Activated T-cell treated with anti-CD3 and anti-CD28 coated beads, Interleukin-2, amount 50 U/mL, for 24 hours (primary cell): Measurements from ENCODE around the gene KCNK6.
"Not testable (repeated sequence)": the region's sequence is repeated elsewhere in the genome, so short reads cannot be mapped to it uniquely, and the experiment has no call there.

Source experiments
- DNase-seq: peaks from one replicate; pipeline ENCODE4 v3.0.0-alpha.2; 2020
- H3K27ac Mint-ChIP-seq: 2 replicates; pipeline ENCODE4 v1.8.0; 2020; ENCODE audit warnings: mild to moderate bottlenecking, mixed read lengths
- H3K27me3 Mint-ChIP-seq: 2 replicates; pipeline ENCODE4 v1.8.0; 2020; ENCODE audit warnings: mixed read lengths
- H3K36me3 Mint-ChIP-seq: 2 replicates; pipeline ENCODE4 v1.8.0; 2020; ENCODE audit warnings: low read depth, mixed read lengths
- H3K4me1 Mint-ChIP-seq: 2 replicates; pipeline ENCODE4 v1.8.0; 2020; ENCODE audit warnings: low read depth, mixed read lengths
- H3K4me3 Mint-ChIP-seq: 2 replicates; pipeline ENCODE4 v1.8.0; 2020; ENCODE audit warnings: mild to moderate bottlenecking, moderate library complexity, mixed read lengths
- H3K9me3 Mint-ChIP-seq: 2 replicates; pipeline ENCODE4 v1.8.0; 2020; ENCODE audit warnings: mixed read lengths

KCNK6 gene

DNA sequence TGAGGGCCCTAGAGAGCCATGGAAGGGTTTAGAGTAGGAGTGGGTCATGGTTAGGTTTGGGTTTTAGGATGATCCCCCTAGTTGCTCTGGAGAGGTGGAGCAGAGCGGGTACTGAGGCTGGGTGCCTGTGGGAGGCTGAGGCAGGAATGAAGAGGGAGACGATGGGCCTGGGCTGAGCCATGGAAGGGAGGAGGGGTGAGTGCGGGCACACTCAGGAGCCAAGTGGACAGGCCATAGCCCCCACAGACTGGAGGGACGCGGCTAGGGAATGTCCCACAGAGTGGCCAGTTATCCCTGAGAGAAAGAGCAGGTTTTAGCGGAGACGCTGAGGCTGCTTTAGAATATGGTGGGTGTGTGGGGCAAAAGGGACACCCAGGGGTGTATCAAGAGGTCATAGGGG, 10.0 kb downstream of the KCNK6 start:
- Mint-ChIP-seq H3K36me3 (peaks cover 44% of the 10 kb centered on the region), H3K27ac (no peak overlapping the region), H3K27me3 (no peaks in the 10 kb centered on the region), H3K4me1 (no peaks in the 10 kb centered on the region), H3K9me3 (no peaks in the 10 kb centered on the region), H3K4me3 (no peak overlapping the region)
- DNase-seq = no peak

DNA sequence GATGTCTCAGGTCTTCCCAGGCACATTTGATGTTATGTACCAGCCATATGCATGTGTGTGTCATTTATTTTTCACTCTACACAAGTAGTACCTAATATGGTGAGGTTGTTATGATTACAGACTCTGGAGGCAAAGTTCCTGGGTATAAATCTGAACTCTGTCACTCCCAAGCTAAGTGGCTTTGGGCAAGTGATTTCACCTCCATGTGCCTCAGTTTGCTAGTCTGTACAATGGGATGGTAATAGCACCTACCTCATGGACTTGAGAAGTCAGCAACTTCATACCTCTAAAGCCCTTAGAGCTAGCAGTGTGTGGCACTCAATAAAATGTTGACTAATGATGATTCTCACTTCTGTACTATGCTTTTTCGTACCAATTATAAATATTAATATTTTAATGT, 12.1 kb downstream of the KCNK6 start:
- no peaks in the 10 kb centered on the region for H3K27me3 Mint-ChIP-seq
- H3K36me3 Mint-ChIP-seq = peaks cover 30% of the 10 kb centered on the region
- DNase-seq = no peak
- H3K4me1 Mint-ChIP-seq = no peaks in the 10 kb centered on the region
- H3K4me3 Mint-ChIP-seq = no peak overlapping the region
- H3K9me3 Mint-ChIP-seq = no peaks in the 10 kb centered on the region
- no peak overlapping the region for H3K27ac Mint-ChIP-seq

DNA sequence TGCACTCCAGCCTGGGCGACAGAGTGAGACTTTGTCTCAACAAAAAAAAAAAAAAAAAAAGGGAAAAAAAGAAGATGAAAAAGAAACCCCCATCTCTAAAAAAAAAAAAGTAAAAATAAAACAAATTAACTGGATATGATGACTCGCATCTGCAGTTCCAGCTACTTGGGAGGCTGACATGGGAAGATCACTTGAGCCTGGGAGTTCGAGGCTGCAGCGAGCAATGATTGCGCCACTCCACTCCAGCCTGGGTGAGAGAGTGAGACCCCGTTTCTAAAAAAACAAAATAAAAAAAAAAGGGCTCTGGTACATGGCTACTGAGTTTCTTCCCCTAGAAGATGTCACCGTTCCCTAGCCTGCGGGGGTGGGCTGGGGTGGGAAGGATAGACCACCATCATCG, 13.6 kb downstream of the KCNK6 start:
- H3K27ac Mint-ChIP-seq = no peak overlapping the region
- H3K27me3 Mint-ChIP-seq = no peaks in the 10 kb centered on the region
- no peaks in the 10 kb centered on the region for H3K9me3 Mint-ChIP-seq
- H3K4me3 Mint-ChIP-seq = no peak overlapping the region
- peaks cover 7% of the 10 kb centered on the region for H3K4me1 Mint-ChIP-seq
- no peak for DNase-seq
- peaks cover 18% of the 10 kb centered on the region for H3K36me3 Mint-ChIP-seq

DNA sequence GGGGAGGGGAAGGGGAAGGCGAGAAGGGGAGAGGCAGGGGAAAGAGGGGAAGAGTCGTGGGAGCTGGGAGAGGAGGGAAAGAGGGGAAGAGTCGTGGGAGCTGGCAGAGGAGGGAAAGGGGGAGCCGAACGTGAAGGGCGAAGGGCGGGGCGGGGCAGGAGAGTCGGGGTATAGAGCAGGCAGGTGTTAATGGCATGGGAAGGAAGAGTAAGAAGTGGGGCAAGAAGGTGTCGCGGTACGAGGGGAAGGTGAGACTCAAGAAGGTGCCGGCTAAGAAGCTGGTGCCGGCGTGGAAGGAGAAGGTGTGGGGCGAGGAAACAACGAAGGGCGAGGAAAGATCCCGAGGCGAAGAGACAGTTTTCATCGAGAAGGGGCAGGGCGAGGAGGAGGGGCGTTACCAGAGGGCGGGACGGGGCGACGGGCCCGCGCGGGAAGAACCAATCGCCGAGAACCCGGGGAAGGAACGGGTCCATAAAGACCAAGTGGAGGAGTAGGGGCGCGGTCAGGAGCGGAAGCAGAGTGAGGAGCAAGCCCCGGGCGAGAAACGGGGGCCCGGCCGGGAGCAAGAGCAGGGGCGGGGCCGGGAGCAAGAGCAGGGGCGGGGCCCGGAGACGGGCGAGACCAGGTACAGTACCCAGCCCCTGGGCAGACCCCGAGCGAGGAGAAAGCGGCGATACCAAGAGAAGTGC, 16.4 kb downstream of the KCNK6 start:
- peaks cover 7% of the 10 kb centered on the region for H3K36me3 Mint-ChIP-seq
- H3K4me3 Mint-ChIP-seq = peak overlapping the region; percentile 89
- peaks cover 11% of the 10 kb centered on the region for H3K4me1 Mint-ChIP-seq
- DNase-seq = peak; percentile 95
- H3K27ac Mint-ChIP-seq = peak overlapping the region; percentile 100
- no peaks in the 10 kb centered on the region for H3K9me3 Mint-ChIP-seq
- no peaks in the 10 kb centered on the region for H3K27me3 Mint-ChIP-seq

DNA sequence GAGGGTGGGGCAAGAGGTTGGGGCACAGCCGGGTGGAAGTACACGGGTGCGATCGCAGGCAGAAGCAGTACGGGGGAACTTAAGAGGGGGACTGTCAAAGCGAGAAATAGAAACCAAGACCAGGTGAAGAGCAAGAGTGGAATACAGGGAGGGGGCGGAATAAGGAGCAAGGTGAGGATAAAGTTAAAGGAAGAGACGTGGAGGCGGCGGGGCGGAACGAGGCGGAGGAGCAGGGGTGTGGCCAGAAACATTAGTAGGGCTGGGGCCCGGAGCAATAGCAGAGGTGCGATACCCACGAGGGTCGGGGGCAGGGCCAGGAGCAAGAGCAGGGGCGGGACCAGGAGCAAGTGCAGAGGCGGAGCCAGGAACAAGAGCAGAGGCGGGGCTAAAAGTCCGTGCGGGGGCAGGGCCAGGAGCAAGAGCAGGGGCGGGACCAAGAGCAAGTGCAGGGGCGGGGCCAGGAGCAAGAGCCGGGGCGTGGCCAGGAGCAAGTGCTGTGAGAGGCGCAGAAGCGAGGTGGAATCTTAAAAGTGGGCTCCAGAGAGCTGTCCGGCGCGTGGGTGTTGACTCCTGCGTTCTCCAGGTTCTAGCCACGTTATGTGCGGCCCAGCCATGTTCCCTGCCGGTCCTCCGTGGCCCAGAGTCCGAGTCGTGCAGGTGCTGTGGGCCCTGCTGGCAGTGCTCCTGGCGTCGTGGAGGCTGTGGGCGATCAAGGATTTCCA, 17.2 kb downstream of the KCNK6 start:
- peak overlapping the region; percentile 100 for H3K27ac Mint-ChIP-seq
- H3K9me3 Mint-ChIP-seq = no peaks in the 10 kb centered on the region
- H3K4me1 Mint-ChIP-seq = peaks cover 11% of the 10 kb centered on the region
- no peaks in the 10 kb centered on the region for H3K27me3 Mint-ChIP-seq
- peak; percentile 96 for DNase-seq
- peaks cover 7% of the 10 kb centered on the region for H3K36me3 Mint-ChIP-seq
- peak overlapping the region; percentile 89 for H3K4me3 Mint-ChIP-seq

DNA sequence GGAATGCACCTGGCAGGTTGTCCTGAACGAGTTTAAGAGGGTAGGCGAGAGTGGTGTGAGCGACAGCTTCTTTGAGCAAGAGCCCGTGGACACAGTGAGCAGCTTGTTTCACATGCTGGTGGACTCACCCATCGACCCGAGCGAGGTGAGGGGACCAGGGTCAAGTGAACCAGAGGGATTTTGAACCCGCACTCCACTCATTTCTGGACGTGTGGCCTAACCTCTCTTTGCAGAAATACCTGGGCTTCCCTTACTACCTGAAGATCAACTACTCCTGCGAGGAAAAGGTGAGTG, 17.7 kb downstream of the KCNK6 start:
- H3K36me3 Mint-ChIP-seq = peaks cover 7% of the 10 kb centered on the region
- no peak for DNase-seq
- H3K4me1 Mint-ChIP-seq = peaks cover 11% of the 10 kb centered on the region
- H3K27me3 Mint-ChIP-seq = no peaks in the 10 kb centered on the region
- H3K9me3 Mint-ChIP-seq = no peaks in the 10 kb centered on the region
- H3K27ac Mint-ChIP-seq = peak overlapping the region; percentile 100
- peak overlapping the region; percentile 89 for H3K4me3 Mint-ChIP-seq

DNA sequence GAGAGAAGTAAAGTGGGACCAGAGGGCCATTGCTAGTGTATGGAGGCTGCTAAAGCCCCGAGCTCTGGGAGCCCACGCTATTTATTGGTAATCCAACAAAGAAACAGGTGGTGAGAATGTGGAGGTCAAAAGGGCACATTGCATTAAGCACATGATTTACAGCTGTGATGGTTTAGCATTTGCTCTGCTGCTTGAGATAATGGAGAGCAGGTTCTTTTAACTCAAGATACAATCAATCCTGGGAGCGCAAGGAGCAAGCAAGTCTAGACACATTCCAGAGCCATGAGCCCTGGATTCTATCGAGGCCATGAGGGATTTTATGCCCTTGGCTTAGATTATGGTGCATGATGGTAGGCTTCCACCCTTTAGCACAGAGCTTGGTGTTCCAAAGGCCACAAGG, 19.4 kb downstream of the KCNK6 start:
- H3K9me3 Mint-ChIP-seq, DNase-seq, H3K36me3 Mint-ChIP-seq, H3K27me3 Mint-ChIP-seq, H3K27ac Mint-ChIP-seq, H3K4me3 Mint-ChIP-seq: not testable (repeated sequence)
- peaks cover 11% of the 10 kb centered on the region for H3K4me1 Mint-ChIP-seq

DNA sequence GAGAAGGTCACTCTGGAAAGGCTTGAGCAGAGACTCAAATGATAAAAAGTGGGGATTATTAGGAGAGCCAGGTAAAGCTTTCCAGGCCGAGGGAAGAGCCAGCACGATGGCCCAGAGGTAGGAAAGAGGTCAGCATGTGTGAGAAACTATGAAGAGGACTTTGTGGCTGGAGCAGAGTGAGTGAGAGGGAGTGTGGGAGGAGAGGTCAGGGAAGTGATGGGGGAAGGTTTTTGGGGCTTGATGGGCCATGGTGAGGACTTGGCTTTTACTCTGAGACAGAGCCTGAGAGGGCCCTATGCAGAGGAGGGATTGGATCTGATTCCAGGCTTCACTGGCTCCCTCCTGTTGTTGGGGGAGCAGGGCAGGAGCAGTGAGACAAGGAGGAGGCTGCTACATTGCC, 21.3 kb downstream of the KCNK6 start:
- no peak for DNase-seq
- Mint-ChIP-seq H3K4me3 (no peak overlapping the region), H3K27me3 (no peaks in the 10 kb centered on the region), H3K9me3 (no peaks in the 10 kb centered on the region), H3K36me3 (peaks cover 7% of the 10 kb centered on the region), H3K27ac (peak overlapping the region; percentile 14), H3K4me1 (peaks cover 11% of the 10 kb centered on the region)

DNA sequence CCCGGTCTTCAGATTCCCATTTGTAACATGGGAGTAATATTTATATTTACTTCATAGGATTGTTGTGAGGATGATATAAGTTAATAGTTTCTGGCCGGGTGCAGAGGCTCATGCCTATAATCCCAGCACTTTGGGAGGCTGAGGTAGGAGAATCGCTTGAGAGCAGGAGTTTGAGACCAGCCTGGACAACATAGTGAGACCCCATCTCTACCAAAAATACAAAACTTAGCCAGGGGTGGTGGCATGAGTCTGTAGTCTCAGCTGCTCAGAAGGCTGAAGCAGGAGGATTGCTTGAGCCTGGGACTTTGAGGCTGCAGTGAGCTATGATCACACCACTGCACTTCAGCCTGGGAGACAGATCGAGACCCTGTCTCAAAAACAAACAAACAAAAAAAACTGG, 27.2 kb downstream of the KCNK6 start:
- H3K36me3 Mint-ChIP-seq = no peaks in the 10 kb centered on the region
- H3K4me3 Mint-ChIP-seq = no peak overlapping the region
- no peak overlapping the region for H3K27ac Mint-ChIP-seq
- no peaks in the 10 kb centered on the region for H3K4me1 Mint-ChIP-seq
- H3K9me3 Mint-ChIP-seq = no peaks in the 10 kb centered on the region
- DNase-seq = no peak
- no peaks in the 10 kb centered on the region for H3K27me3 Mint-ChIP-seq

DNA sequence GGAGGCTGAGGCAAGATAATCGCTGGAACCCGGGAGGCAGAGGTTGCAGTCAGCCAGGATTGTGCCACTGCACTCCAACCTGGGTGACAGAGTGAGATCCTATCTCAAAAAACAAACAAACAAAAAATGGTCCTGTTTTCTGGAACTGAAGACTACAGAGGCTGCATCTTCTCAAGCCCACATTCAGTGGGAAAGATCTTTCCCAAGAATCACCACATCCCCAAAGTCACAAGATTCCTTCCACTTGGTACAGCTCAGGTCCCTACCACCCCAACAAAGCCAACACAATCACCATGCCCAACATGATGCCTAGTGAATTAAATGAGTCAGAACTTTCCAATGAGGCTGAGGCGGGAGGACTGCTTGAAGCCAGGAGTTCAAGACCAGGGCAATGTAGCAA, 31.2 kb downstream of the KCNK6 start:
- H3K4me1 Mint-ChIP-seq = no peaks in the 10 kb centered on the region
- H3K9me3 Mint-ChIP-seq = no peaks in the 10 kb centered on the region
- no peak overlapping the region for H3K27ac Mint-ChIP-seq
- H3K27me3 Mint-ChIP-seq = no peaks in the 10 kb centered on the region
- H3K4me3 Mint-ChIP-seq = no peak overlapping the region
- H3K36me3 Mint-ChIP-seq = no peaks in the 10 kb centered on the region
- DNase-seq = no peak

DNA sequence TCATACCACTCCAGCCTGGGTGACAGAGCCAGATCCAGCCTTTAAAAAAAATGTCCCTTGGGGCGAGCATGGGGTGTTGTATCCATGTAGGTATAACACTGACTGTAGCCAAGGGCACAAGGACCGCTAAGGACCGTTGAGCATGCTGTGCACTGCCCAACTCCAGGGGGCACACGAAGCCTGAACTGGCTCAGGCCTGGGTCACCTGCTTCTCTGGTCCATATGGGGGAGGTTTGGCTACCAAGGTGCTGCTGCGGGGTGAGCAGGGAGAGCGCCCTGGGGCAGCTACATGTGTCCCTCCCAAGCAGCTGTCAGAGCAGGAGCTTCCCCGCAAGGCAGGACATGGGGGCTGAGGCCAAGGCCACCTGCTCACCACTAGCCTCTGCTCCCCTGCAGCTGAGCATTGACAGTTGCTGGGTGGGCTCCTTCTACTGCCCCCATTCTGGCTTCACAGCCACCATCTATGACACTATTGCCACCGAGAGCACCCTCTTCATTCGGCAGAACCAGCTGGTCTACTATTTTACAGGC, 32.3 kb downstream of the KCNK6 start:
- DNase-seq = no peak
- Mint-ChIP-seq H3K9me3 (no peaks in the 10 kb centered on the region), H3K4me3 (no peak overlapping the region), H3K27ac (no peak overlapping the region), H3K36me3 (no peaks in the 10 kb centered on the region), H3K27me3 (no peaks in the 10 kb centered on the region), H3K4me1 (no peaks in the 10 kb centered on the region)

DNA sequence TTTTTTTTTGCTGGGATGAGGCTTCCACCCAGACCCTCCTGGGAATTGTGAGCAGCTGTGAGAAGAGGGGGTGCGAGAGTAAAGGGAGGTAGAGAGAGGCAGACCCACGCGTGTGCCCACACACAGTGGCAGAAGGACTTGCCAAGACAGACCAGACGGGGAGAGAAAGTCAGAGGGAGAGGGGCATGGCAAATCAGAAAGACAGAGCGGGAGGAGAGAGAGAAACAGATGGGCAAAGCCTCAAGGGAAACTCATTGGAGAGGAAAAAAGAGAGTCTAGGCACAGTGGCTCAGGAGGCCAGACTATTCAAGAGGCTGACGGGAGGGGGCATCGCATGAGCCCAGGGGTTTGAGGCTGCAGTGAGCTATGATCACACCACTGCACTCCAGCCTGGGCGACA, 33.0 kb downstream of the KCNK6 start:
- no peaks in the 10 kb centered on the region for H3K27me3 Mint-ChIP-seq
- no peak for DNase-seq

DNA sequence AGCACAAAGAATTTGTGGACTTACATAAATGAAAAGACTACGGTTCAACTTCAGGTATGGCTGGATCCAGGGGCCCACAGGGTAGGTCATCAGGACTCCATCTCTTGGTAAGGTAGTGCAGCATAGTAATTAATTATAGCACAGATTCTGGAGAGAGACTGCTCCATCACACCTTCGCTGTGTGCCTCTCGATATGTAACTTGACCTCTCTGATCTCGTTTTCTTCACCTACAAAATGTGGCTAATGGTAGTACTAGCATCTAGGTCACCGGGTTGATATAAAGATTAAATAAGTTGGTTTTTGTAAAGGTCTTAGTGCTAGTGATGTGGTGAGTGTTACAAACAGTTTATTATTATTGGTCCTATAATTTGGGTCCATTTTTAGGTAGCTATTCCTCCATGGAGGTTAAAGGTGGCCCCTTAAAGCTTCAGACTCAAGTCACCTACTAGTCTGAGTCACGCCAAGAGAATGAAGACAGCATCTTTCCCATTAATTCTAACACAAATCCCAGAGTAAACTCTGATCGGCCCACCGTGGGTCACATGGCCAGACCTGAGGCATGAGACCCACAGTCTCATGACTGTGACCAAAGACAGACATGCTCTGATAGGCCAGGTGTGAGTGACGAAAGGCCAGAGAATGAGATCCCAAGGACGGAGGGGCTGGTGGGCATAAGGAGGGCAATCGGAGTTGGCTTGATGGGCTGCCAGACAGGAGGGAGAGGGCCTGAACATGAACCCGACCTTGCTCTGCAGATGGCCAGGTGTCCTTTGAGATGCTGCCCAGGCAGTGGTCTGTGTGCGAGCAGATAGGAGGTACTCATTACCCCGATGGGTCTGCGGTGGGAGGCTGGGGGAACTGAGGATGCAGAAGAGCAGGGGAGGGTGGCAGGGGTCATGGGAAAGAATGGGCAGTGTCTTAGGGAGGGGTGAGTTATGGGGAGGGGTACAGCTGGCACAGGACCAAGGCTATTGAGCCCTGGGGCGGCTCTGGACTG, 36.4 kb downstream of the KCNK6 start:
- H3K27ac Mint-ChIP-seq = no peak overlapping the region
- DNase-seq = no peak
- no peak overlapping the region for H3K4me3 Mint-ChIP-seq
- H3K4me1 Mint-ChIP-seq = peaks cover 4% of the 10 kb centered on the region
- peaks cover 20% of the 10 kb centered on the region for H3K27me3 Mint-ChIP-seq
- H3K36me3 Mint-ChIP-seq = no peaks in the 10 kb centered on the region
- no peaks in the 10 kb centered on the region for H3K9me3 Mint-ChIP-seq

More for the DNA sequence above, 33.0 kb downstream of the KCNK6 start:
- H3K9me3 Mint-ChIP-seq = no peaks in the 10 kb centered on the region
- H3K4me3 Mint-ChIP-seq = no peak overlapping the region
- no peak overlapping the region for H3K27ac Mint-ChIP-seq
- no peaks in the 10 kb centered on the region for H3K4me1 Mint-ChIP-seq
- H3K36me3 Mint-ChIP-seq = no peaks in the 10 kb centered on the region

DNA sequence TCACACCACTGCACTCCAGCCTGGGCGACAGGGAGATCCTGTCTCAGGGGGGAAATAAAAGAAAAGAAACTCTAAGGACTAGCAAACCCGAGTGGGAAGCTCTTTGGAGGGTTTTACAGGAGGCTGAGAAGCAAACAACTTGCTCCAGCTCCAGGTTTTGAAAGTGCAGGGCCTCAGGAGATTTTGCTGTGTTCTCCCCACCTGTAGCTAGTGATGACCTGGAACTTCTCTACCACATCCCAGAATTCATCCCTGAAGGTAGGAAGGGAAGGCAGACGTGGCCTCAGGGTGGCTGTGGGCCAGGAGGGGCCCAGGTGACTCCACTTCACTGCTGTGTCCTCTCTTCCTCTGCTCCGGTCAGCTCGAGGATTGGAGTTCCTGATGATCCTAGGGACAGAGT, 38.4 kb downstream of the KCNK6 start:
- H3K9me3 Mint-ChIP-seq = no peaks in the 10 kb centered on the region
- no peaks in the 10 kb centered on the region for H3K36me3 Mint-ChIP-seq
- no peak overlapping the region for H3K27ac Mint-ChIP-seq
- peaks cover 28% of the 10 kb centered on the region for H3K27me3 Mint-ChIP-seq
- H3K4me1 Mint-ChIP-seq = peaks cover 15% of the 10 kb centered on the region
- no peak for DNase-seq
- H3K4me3 Mint-ChIP-seq = no peak overlapping the region
